ENCODE data around the gene PPP1R3E. TPM values are rescaled to one million over a fixed set of nuclear protein-coding genes. Genes with fewer than 3 reads are reported as not detected.

The PPP1R3E gene
- total RNA-seq, 2 donors from 2014 or later: 8.7 TPM

DNA sequence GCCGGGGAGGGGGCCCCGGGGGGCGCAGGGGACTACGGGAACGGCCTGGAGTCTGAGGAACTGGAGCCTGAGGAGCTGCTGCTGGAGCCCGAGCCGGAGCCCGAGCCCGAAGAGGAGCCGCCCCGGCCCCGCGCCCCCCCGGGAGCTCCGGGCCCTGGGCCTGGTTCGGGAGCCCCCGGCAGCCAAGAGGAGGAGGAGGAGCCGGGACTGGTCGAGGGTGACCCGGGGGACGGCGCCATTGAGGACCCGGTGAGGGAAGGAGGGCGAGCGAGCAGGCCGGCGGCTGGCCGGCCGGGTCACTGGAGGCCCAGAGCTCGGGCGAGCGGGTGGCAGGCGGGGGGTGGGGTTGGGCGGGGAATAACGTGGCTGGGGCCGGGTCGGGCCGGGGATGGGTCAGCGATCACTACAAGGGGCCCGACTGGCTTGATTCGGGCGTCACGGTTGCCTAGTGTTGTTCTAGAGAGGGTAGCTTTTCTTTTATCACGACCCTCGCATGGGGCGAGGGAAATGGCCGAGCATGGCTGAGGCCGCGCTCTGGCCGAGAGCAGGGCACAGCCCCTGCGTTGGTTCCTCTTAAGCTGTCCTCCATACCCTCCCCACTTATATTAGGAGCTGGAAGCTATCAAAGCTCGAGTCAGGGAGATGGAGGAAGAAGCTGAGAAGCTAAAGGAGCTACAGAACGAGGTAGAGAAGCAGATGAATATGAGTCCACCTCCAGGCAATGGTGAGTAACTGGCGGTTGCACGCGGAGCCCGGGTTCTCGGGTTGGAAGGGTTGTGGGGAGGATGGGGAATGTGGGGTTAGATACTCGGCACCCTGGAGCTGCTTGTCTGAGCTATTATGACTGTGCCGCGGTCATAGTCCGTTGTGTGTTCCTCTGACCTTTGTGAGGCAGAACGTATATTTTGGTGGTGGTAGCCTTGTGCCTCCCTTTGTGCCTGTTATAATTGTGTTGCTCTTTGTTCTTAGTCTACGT lies 19.2 kb upstream of the PPP1R3E start:
- peak overlapping the region; percentile 92 to 93 for H3K27ac ChIP-seq
- DNase-seq (ENCODE audit: low spot score) (no peak), ATAC-seq (ENCODE audit: insufficient number of reproducible peaks, low FRiP score, low read depth) (peak; percentile 9)
- H3K4me1 ChIP-seq (ENCODE audit: control insufficient read depth in 1 of 2, low read depth in 2 of 2): peaks cover 8 to 18% of the 10 kb centered on the region in 2 donors
- H3K9me3 ChIP-seq: no peaks in the 10 kb centered on the region
- H3K4me3 ChIP-seq: peak overlapping the region; percentile 95
- H3K36me3 ChIP-seq: peaks cover 19% of the 10 kb centered on the region
- TF ChIP-seq, protein P1, sequence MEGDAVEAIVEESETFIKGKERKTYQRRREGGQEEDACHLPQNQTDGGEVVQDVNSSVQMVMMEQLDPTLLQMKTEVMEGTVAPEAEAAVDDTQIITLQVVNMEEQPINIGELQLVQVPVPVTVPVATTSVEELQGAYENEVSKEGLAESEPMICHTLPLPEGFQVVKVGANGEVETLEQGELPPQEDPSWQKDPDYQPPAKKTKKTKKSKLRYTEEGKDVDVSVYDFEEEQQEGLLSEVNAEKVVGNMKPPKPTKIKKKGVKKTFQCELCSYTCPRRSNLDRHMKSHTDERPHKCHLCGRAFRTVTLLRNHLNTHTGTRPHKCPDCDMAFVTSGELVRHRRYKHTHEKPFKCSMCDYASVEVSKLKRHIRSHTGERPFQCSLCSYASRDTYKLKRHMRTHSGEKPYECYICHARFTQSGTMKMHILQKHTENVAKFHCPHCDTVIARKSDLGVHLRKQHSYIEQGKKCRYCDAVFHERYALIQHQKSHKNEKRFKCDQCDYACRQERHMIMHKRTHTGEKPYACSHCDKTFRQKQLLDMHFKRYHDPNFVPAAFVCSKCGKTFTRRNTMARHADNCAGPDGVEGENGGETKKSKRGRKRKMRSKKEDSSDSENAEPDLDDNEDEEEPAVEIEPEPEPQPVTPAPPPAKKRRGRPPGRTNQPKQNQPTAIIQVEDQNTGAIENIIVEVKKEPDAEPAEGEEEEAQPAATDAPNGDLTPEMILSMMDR (IDR thresholded peaks at IDR 0.05): no peak
- no peaks in the 10 kb centered on the region for H3K27me3 ChIP-seq (replicated peaks; ENCODE audit: insufficient read depth)

DNA sequence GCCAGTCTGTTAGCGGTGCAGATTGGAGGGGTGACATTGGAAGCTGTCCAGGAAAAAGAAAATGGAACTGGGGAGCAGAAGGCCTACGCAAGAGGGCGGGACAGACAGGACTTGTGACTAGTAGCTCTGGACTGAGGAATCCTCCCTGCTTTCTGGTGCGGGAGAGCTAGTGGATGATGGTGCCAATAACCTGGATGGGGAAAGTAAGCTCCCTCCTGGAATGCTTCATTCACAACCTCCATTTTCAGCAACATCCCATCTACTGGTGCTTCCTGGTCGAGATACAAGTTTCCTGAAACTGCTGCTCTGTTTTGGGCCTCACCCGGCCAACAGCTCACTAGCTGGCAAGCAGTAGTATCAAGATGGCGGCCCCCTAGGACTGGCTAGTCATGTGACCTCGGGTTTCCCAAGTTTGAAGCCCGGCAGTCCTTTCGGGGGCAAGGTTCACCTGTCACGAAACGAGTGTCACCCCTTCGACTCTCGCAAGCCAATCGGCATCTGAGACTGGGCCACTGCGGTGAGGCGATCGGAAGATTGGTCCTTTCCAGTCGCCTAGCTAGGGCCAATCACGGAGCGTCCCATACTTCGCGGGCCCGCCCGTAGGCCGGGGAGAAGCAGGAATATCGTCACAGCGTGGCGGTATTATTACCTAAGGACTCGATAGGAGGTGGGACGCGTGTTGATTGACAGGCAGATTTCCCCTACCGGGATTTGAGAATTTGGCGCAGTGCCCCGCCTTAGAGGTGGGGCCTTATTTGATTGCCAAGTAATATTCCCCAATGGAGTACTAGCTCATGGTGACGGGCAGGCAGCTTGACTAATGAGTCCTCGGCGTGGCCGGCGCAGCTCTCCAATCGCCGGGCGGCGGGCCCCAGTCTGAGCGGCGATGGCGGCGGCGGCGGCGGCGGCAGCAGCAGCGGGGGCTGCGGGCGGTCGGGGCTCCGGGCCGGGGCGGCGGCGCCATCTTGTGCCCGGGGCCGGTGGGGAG lies 18.2 kb upstream of the PPP1R3E start, which contains the start of gene PABPN1:
Gene PABPN1, plus strand, starts transcription at position 874 of the 988 bp plus-strand sequence. Its CDS starts 13 bp downstream, at position 887.
- ATAC-seq (ENCODE audit: insufficient number of reproducible peaks, low FRiP score, low read depth) (peak; percentile 97), DNase-seq (ENCODE audit: low spot score) (peak; percentile 98)
- TF ChIP-seq, protein P1 (IDR thresholded peaks at IDR 0.05): no peak
- peak within 1 kb of the TSS; percentile 93 to 96 for H3K27ac ChIP-seq
- peaks cover 19% of the 10 kb centered on the region for H3K36me3 ChIP-seq
- no peaks in the 10 kb centered on the region for H3K9me3 ChIP-seq
- H3K4me3 ChIP-seq: peak within 1 kb of the TSS; percentile 95
- H3K27me3 ChIP-seq (replicated peaks; ENCODE audit: insufficient read depth): no peaks in the 10 kb centered on the region
- H3K4me1 ChIP-seq (ENCODE audit: control insufficient read depth in 1 of 2, low read depth in 2 of 2): peaks cover 8 to 18% of the 10 kb centered on the region in 2 donors

DNA sequence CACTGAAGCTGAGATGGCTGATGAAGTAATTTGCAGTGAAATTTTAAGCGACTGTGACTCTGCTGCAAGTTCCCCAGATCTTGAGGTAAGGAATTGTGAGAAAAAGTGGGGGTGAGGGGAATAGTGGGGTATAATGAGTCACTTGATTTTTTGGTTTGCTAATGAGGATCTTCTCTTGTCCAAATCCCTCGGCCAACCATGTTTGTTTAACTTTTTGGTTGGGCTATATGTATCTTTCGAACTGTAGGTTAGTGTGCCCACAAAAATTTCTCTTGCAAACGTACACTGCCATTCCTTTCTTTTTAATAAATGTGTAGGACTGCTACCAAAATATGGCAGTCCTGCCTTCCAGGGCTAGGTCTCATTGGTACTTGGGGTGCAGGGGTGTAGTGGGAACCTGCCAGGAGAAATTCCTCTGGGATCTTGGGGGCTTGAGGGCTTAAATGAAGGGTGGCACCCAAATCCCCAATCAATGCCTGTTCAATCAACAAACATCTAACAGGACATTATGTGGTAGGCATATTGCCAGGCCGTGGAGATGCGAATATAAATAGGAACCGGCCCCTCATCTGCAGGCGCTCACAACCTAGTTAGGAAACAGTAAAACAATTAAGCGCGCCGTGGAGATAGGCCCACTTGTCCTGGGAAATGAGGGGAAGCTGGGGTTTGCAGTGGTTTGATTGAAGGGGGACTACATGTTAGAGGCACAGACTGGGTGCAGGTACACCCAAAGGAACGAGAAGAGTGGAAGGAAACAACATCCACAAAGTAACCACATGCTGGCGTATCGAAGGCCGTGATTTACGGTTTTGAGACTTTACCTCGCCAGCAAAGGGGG lies 17.3 kb upstream of the PPP1R3E start:
- Histone ChIP-seq H3K4me3 (peak overlapping the region; percentile 69), H3K9me3 (no peaks in the 10 kb centered on the region), H3K27me3 (replicated peaks; ENCODE audit: insufficient read depth) (no peaks in the 10 kb centered on the region), H3K36me3 (peaks cover 17% of the 10 kb centered on the region), H3K27ac (peak overlapping the region; percentile 93 to 96), H3K4me1 (ENCODE audit: control insufficient read depth in 1 of 2, low read depth in 2 of 2) (peaks cover 8 to 18% of the 10 kb centered on the region in 2 donors)
- TF ChIP-seq, protein P1 (IDR thresholded peaks at IDR 0.05): no peak
- no peak for ATAC-seq (ENCODE audit: insufficient number of reproducible peaks, low FRiP score, low read depth)
- DNase-seq (ENCODE audit: low spot score): no peak

DNA sequence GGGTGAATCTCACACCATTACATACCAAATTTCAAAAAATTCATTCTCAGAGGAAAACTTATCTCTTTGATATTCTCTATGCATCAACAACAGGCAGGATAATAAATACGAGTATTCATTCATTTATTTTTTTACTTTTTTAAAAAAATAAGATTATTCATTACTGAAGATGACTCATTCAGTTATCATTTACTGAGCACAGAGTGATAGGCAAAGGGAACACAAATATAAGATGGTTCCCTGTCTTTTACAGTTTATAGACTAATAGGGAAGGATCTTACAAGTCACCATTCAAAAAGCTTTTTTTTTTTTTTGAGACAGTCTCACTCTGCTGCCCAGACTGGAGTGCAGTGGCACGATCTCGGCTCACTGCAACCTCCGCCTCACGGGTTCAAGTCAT lies 13.6 kb upstream of the PPP1R3E start:
- peaks cover 0 to 8% of the 10 kb centered on the region in 2 donors for H3K4me1 ChIP-seq (ENCODE audit: control insufficient read depth in 1 of 2, low read depth in 2 of 2)
- no peak overlapping the region for H3K27ac ChIP-seq
- no peak overlapping the region for H3K4me3 ChIP-seq
- H3K27me3 ChIP-seq (replicated peaks; ENCODE audit: insufficient read depth): no peaks in the 10 kb centered on the region
- TF ChIP-seq, protein P1 (IDR thresholded peaks at IDR 0.05): no peak
- H3K36me3 ChIP-seq: peaks cover 7% of the 10 kb centered on the region
- DNase-seq (ENCODE audit: low spot score): no peak
- ATAC-seq (ENCODE audit: insufficient number of reproducible peaks, low FRiP score, low read depth): no peak
- H3K9me3 ChIP-seq: no peaks in the 10 kb centered on the region

All from thoracic aorta (tissue), 2 donors.